HCT116 (cell line): ENCODE measurements around the gene ANAPC1. TPM values are rescaled to one million over a fixed set of nuclear protein-coding genes. Genes with fewer than 3 reads are reported as not detected.

ENCODE experiments used
- ATAC-seq: fragments of 200-7000 bp; cut with Tn5 transposase; 2 replicates; pipeline ENCODE4 v1.9.1; 2020; ENCODE audit warnings: mild to moderate bottlenecking, moderate library complexity
- BruUV-seq: library from RNA; stranded (reverse); fragments of 400-500 nt; replicated peaks from 2 replicates; lab custom pipeline; 2021; lab: Mats Ljungman, UMichigan
- CTCF ChIA-PET: fragments of 300-600 bp; sonication (Branson Sonifier 250); formaldehyde crosslinking; loops from one replicate; lab custom pipeline; 2021; ENCODE audit warnings: antibody characterized with exemption; lab: Charles Lee
- POLR2A ChIA-PET: fragments of 300-600, 350-600 bp; sonication (Branson Sonifier 250); formaldehyde crosslinking; loops from one replicate; lab custom pipeline; 2021; ENCODE audit warnings: antibody characterized with exemption; lab: Charles Lee
- RAD21 ChIA-PET, 2 experiments: fragments of 300-600 bp; sonication (Branson Sonifier 250); formaldehyde crosslinking; loops; one replicate each; lab custom pipeline; 2023; ENCODE audit warnings: low total read pairs in 2 of 2; ENCODE audit not compliant: uncharacterized antibody in 2 of 2, unreplicated experiment in 2 of 2, low non-redundant PET in 1 of 2; lab: Charles Lee
- DNase-seq: peaks from one replicate; pipeline ENCODE4 v3.0.0-alpha.2; 2010; ENCODE audit warnings: low read depth, low spot score
- H2AFZ ChIP-seq: fragments of 200-600 bp; shearing (Covaris generic), sonication (generic); 2 replicates; pipeline ENCODE4 v1.6.1; 2017; ENCODE audit warnings: low read depth, mixed run types, mixed read lengths, antibody characterized with exemption, low read length; ENCODE audit not compliant: poor library complexity, severe bottlenecking
- H3K27ac ChIP-seq: 2 replicates; pipeline ENCODE4 v1.5.1; 2012; ENCODE audit warnings: low read depth, low read length
- H3K27me3 ChIP-seq: fragments of 200-600 bp; sonication (generic); 2 replicates; pipeline ENCODE4 v1.6.1; 2016; ENCODE audit warnings: mixed run types, low read length, mixed read lengths; ENCODE audit not compliant: insufficient read depth
- H3K36me3 ChIP-seq, 2 experiments: fragments of 200-500 bp in 1 of 2; fragments of 200-600 bp in 1 of 2; sonication (Bioruptor generic) in 1 of 2; sonication (generic) in 1 of 2; 2 replicates each; pipeline versions ENCODE4 v1.5.1 to v1.6.1; 2014 to 2016; ENCODE audit warnings: low read length in 2 of 2, inconsistent platforms in 1 of 2, mixed read lengths in 1 of 2, mixed run types in 1 of 2; ENCODE audit not compliant: insufficient read depth in 2 of 2, control insufficient read depth in 1 of 2
- H3K4me1 ChIP-seq, 2 experiments: fragments of 200-600 bp in 1 of 2; sonication (generic) in 1 of 2; 2 replicates each; pipeline versions ENCODE4 v1.5.1 to v1.6.1; 2012 to 2017; ENCODE audit warnings: low read length in 2 of 2, inconsistent platforms in 1 of 2, mild to moderate bottlenecking in 1 of 2, mixed read lengths in 1 of 2, mixed run types in 1 of 2, moderate library complexity in 1 of 2; ENCODE audit not compliant: insufficient read depth in 2 of 2, control insufficient read depth in 1 of 2
- H3K4me2 ChIP-seq: fragments of 200-600 bp; sonication (generic); 2 replicates; pipeline ENCODE4 v1.6.1; 2017; ENCODE audit warnings: mixed run types, low read length, mixed read lengths
- H3K4me3 ChIP-seq, 2 experiments: fragments of 200-600 bp in 1 of 2; sonication (generic) in 1 of 2; replicated peaks in 1 of 2; 2 replicates each; pipeline ENCODE4 v1.5.1; 2011 to 2016; ENCODE audit warnings: low read length in 2 of 2, control low read depth in 1 of 2, low read depth in 1 of 2, mild to moderate bottlenecking in 1 of 2, mixed read lengths in 1 of 2, mixed run types in 1 of 2
- H3K79me2 ChIP-seq: fragments of 200-600 bp; sonication (generic); 2 replicates; pipeline ENCODE4 v1.6.1; 2017; ENCODE audit warnings: mild to moderate bottlenecking, mixed run types, low read length, moderate library complexity, mixed read lengths; ENCODE audit not compliant: insufficient read depth
- H3K9ac ChIP-seq: fragments of 200-600 bp; sonication (generic); 2 replicates; pipeline ENCODE4 v1.6.1; 2016; ENCODE audit warnings: low read length, mixed read lengths
- H3K9me2 ChIP-seq: fragments of 200-600 bp; sonication (generic), shearing (Covaris generic); 2 replicates; pipeline ENCODE4 v1.6.1; 2017; ENCODE audit warnings: mixed run types, mild to moderate bottlenecking, moderate library complexity; ENCODE audit not compliant: insufficient read depth
- H3K9me3 ChIP-seq, 2 experiments: fragments of 200-500 bp in 1 of 2; fragments of 200-600 bp in 1 of 2; sonication (Bioruptor generic) in 1 of 2; sonication (generic) in 1 of 2; 2 replicates each; pipeline ENCODE4 v1.6.1; 2014 to 2017; ENCODE audit warnings: low read length in 2 of 2, mixed read lengths in 2 of 2, inconsistent platforms in 1 of 2, low read depth in 1 of 2, mild to moderate bottlenecking in 1 of 2, mixed run types in 1 of 2, moderate library complexity in 1 of 2; ENCODE audit not compliant: control insufficient read depth in 1 of 2, insufficient read depth in 1 of 2
- H4K20me1 ChIP-seq: fragments of 200-600 bp; sonication (generic), shearing (Covaris generic); 2 replicates; pipeline ENCODE4 v1.6.1; 2017; ENCODE audit warnings: mixed run types, mild to moderate bottlenecking, moderate library complexity; ENCODE audit not compliant: insufficient read depth
- CEBPB ChIP-seq: IDR thresholded peaks from 2 replicates; pipeline ENCODE4 v1.6.1; 2012; ENCODE audit warnings: low read depth
- FOSL1 ChIP-seq: IDR thresholded peaks from 2 replicates; pipeline ENCODE4 v1.6.1; 2012; ENCODE audit warnings: low read depth
- RAD21 ChIP-seq: IDR thresholded peaks from 2 replicates; pipeline ENCODE4 v1.6.1; 2012; ENCODE audit warnings: low read depth, mild to moderate bottlenecking
- YY1 ChIP-seq: IDR thresholded peaks from 2 replicates; pipeline ENCODE4 v1.6.1; 2011; ENCODE audit warnings: low read length, low read depth, moderate library complexity, mild to moderate bottlenecking; ENCODE audit not compliant: insufficient replicate concordance; ENCODE audit errors: extremely low read depth
- intact Hi-C: fragments of 100-400 bp; cut with micrococcal nuclease; formaldehyde crosslinking; loops from 2 replicates; pipeline ENCODE4 v1.10.0; 2022
- total RNA-seq: library from RNA; stranded (reverse); gene quantifications from one replicate; pipeline ENCODE4 v1.2.1, GENCODE V29; 2021; ENCODE audit not compliant: unreplicated experiment
- TF ChIP-seq, protein P1 (sequence below): IDR thresholded peaks from 2 replicates; pipeline ENCODE4 v1.6.1; 2011; ENCODE audit warnings: mild to moderate bottlenecking, low read length, moderate library complexity; ENCODE audit not compliant: insufficient replicate concordance; ENCODE audit errors: extremely low read depth
- TF ChIP-seq, protein P2 (sequence below), 3 experiments: fragments of 200-600 bp in 1 of 3; sonication (generic) in 1 of 3; IDR thresholded peaks in 2 of 3; conservative IDR thresholded peaks in 1 of 3; 2 replicates each; pipeline ENCODE4 v1.5.1; 2012 to 2017; ENCODE audit warnings: low read depth in 2 of 3, low read length in 2 of 3, antibody characterized with exemption in 1 of 3, borderline replicate concordance in 1 of 3, control low read depth in 1 of 3, mild to moderate bottlenecking in 1 of 3, mixed read lengths in 1 of 3, mixed run types in 1 of 3, moderate library complexity in 1 of 3; ENCODE audit not compliant: insufficient read depth in 1 of 3
- TF ChIP-seq, protein P3 (sequence below): IDR thresholded peaks from 2 replicates; pipeline ENCODE4 v1.6.1; 2012; ENCODE audit warnings: low read depth

Gene ANAPC1
- total RNA-seq, 1 experiment from 2014 or later, result 76.5 TPM

DNA sequence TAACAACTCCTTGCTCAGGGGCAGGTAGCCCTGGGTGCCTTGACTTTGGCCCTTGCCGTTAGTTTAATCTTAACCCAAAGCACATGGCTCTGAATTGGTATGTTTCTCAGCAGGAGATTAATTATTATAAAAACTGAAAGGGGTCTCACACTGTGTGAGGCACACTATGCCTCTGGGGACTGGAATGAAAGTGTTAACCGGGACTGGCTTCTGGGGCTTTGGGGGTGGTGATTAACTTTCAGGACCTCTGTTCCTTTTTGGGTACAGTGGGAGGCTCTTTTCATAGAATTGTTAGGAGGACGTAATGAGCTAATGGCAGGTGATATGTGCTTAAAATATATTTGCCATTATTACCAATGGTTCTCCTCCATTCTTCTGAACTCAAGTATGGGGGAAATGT, 19.5 kb upstream of the ANAPC1 start (continued):
- TF ChIP-seq, protein P1, sequence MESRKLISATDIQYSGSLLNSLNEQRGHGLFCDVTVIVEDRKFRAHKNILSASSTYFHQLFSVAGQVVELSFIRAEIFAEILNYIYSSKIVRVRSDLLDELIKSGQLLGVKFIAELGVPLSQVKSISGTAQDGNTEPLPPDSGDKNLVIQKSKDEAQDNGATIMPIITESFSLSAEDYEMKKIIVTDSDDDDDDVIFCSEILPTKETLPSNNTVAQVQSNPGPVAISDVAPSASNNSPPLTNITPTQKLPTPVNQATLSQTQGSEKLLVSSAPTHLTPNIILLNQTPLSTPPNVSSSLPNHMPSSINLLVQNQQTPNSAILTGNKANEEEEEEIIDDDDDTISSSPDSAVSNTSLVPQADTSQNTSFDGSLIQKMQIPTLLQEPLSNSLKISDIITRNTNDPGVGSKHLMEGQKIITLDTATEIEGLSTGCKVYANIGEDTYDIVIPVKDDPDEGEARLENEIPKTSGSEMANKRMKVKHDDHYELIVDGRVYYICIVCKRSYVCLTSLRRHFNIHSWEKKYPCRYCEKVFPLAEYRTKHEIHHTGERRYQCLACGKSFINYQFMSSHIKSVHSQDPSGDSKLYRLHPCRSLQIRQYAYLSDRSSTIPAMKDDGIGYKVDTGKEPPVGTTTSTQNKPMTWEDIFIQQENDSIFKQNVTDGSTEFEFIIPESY, result no peak
- TF ChIP-seq FOSL1 (no peak), CEBPB (no peak)
- TF ChIP-seq, protein P2, sequence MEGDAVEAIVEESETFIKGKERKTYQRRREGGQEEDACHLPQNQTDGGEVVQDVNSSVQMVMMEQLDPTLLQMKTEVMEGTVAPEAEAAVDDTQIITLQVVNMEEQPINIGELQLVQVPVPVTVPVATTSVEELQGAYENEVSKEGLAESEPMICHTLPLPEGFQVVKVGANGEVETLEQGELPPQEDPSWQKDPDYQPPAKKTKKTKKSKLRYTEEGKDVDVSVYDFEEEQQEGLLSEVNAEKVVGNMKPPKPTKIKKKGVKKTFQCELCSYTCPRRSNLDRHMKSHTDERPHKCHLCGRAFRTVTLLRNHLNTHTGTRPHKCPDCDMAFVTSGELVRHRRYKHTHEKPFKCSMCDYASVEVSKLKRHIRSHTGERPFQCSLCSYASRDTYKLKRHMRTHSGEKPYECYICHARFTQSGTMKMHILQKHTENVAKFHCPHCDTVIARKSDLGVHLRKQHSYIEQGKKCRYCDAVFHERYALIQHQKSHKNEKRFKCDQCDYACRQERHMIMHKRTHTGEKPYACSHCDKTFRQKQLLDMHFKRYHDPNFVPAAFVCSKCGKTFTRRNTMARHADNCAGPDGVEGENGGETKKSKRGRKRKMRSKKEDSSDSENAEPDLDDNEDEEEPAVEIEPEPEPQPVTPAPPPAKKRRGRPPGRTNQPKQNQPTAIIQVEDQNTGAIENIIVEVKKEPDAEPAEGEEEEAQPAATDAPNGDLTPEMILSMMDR (IDR thresholded peaks at IDR 0.05 in 2 of 3, conservative IDR thresholded peaks at IDR 0.05 in 1 of 3; ENCODE audit: borderline replicate concordance in 1 of 3, insufficient read depth in 1 of 3, low read depth in 2 of 3, low read length in 2 of 3), result no peak
- TF ChIP-seq, all 23 proteins: peak for 0

DNA sequence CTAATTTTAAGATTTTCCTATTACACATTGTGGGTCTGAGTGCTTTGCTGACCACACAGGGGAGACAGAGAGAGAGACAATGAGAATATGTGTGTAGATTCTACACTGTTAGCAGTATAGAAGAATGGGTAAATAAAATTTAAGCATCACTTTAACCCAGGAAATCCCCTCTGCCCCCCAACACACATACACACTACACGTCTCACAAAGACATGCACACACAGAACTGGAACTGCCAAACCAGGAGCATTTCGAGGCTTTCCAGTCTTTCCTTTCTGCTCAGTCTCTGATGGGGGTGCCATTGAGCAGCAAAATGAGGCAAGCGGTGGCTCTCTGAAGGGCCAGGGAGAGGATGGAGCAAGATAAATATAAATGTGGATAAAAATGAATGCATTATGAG, 16.9 kb upstream of the ANAPC1 start:
- Histone ChIP-seq H3K9ac (no peak overlapping the region), H3K4me1 (peaks cover 14 to 24% of the 10 kb centered on the region in 2 experiments), H3K4me2 (peak overlapping the region; percentile 8; the same call in 1 of the 2 replicates), H4K20me1 (no peaks in the 10 kb centered on the region), H2AFZ (no peak overlapping the region), H3K4me3 (no peak overlapping the region), H3K9me3 (no peaks in the 10 kb centered on the region), H3K27me3 (no peaks in the 10 kb centered on the region), H3K36me3 (no peaks in the 10 kb centered on the region), H3K27ac (no peak overlapping the region), H3K9me2 (no peaks in the 10 kb centered on the region), H3K79me2 (no peaks in the 10 kb centered on the region)
- CTCF ChIA-PET, result no interaction called here
- BruUV-seq, result no TSS peak
- no peak for DNase-seq
- ATAC-seq, result no peak
- TF ChIP-seq, protein P2 (IDR thresholded peaks at IDR 0.05 in 2 of 3, conservative IDR thresholded peaks at IDR 0.05 in 1 of 3; ENCODE audit: borderline replicate concordance in 1 of 3, insufficient read depth in 1 of 3, low read depth in 2 of 3, low read length in 2 of 3), result peak; percentile 37 to 83 (median 48); a peak in 4 of 6 replicates
- TF ChIP-seq, protein P3, sequence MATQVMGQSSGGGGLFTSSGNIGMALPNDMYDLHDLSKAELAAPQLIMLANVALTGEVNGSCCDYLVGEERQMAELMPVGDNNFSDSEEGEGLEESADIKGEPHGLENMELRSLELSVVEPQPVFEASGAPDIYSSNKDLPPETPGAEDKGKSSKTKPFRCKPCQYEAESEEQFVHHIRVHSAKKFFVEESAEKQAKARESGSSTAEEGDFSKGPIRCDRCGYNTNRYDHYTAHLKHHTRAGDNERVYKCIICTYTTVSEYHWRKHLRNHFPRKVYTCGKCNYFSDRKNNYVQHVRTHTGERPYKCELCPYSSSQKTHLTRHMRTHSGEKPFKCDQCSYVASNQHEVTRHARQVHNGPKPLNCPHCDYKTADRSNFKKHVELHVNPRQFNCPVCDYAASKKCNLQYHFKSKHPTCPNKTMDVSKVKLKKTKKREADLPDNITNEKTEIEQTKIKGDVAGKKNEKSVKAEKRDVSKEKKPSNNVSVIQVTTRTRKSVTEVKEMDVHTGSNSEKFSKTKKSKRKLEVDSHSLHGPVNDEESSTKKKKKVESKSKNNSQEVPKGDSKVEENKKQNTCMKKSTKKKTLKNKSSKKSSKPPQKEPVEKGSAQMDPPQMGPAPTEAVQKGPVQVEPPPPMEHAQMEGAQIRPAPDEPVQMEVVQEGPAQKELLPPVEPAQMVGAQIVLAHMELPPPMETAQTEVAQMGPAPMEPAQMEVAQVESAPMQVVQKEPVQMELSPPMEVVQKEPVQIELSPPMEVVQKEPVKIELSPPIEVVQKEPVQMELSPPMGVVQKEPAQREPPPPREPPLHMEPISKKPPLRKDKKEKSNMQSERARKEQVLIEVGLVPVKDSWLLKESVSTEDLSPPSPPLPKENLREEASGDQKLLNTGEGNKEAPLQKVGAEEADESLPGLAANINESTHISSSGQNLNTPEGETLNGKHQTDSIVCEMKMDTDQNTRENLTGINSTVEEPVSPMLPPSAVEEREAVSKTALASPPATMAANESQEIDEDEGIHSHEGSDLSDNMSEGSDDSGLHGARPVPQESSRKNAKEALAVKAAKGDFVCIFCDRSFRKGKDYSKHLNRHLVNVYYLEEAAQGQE, result no peak
- TF ChIP-seq RAD21 (peak; percentile 76), YY1 (peak; percentile 36)
- POLR2A ChIA-PET, result no interaction called here
- intact Hi-C loops, result no loop called here
- RAD21 ChIA-PET, result no interaction called here
